Measurements from ENCODE around the gene XPA. TPM values are rescaled to one million over a fixed set of nuclear protein-coding genes. Genes with fewer than 3 reads are reported as not detected.

The XPA gene
- total RNA-seq, 6 donors from 2014 or later: 10.4 to 26.8 (median 11.5) TPM

DNA sequence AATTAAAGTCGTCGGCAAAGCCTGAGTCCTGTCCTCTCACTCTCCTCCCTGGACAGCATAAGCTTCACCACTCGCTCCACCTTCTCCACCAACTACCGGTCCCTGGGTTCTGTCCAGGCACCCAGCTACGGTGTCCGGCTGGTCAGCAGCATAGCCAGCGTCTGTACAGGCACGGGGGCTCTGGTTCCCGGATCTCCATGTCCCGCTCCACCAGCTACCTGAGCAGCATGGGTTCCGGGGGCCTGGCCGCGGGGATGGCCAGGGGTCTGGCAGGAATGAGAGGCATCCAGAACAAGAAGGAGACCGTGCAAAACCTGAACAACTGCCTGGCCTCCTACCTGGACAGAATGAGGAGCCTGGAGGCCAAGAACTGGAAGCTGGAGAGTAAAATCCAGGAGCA lies 1.7 kb upstream of the XPA start:
- DNase-seq (peak in 1 of 2 donors; percentile 71), ATAC-seq (ENCODE audit: low FRiP score in 2 of 2) (no peak)
- WGBS, 2 donors: 83 to 99% methylated on average over 14 of the region's 14 CpGs
- Histone ChIP-seq H3K27ac (no peak overlapping the region), H3K9me3 (no peaks in the 10 kb centered on the region), H3K4me1 (peaks cover 21 to 30% (median 23%) of the 10 kb centered on the region in 4 donors), H3K36me3 (no peaks in the 10 kb centered on the region), H3K27me3 (no peaks in the 10 kb centered on the region), H3K4me3 (no peak overlapping the region)
- TF ChIP-seq EP300 (IDR thresholded peaks at IDR 0.05) (no peak), POLR2A (IDR thresholded peaks at IDR 0.05) (no peak), POLR2AphosphoS5 (IDR thresholded peaks at IDR 0.05) (no peak)
- TF ChIP-seq, protein P1, sequence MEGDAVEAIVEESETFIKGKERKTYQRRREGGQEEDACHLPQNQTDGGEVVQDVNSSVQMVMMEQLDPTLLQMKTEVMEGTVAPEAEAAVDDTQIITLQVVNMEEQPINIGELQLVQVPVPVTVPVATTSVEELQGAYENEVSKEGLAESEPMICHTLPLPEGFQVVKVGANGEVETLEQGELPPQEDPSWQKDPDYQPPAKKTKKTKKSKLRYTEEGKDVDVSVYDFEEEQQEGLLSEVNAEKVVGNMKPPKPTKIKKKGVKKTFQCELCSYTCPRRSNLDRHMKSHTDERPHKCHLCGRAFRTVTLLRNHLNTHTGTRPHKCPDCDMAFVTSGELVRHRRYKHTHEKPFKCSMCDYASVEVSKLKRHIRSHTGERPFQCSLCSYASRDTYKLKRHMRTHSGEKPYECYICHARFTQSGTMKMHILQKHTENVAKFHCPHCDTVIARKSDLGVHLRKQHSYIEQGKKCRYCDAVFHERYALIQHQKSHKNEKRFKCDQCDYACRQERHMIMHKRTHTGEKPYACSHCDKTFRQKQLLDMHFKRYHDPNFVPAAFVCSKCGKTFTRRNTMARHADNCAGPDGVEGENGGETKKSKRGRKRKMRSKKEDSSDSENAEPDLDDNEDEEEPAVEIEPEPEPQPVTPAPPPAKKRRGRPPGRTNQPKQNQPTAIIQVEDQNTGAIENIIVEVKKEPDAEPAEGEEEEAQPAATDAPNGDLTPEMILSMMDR (IDR thresholded peaks at IDR 0.05): no peak

DNA sequence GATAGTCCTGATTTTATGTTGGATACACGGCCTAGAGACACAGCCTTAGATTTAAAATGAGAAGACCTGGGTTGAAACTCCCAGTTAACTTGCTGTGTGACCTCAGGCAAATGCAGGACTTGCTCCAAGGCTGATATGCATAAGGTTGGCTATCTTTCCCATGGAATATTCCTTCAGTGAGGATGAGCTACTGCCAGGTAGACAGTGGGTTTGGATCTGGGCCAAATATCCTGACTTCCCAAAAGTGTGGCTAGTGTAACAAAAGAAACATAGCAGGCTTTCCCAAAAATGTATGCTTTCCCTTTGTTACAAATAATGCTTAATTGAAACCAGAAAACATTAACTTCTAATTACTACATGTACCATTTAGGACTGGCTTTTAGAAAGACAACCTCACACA lies 697 bp upstream of the XPA start:
- H3K4me3 ChIP-seq: peak overlapping the region in 2 of 4 donors; percentile 72 to 95
- DNase-seq (no peak), ATAC-seq (ENCODE audit: low FRiP score in 2 of 2) (no peak)
- H3K27me3 ChIP-seq: no peaks in the 10 kb centered on the region
- peaks cover 0 to 3% (median 0%) of the 10 kb centered on the region in 4 donors for H3K36me3 ChIP-seq
- H3K9me3 ChIP-seq: no peaks in the 10 kb centered on the region
- TF ChIP-seq, protein P1 (IDR thresholded peaks at IDR 0.05): no peak
- TF ChIP-seq POLR2AphosphoS5 (IDR thresholded peaks at IDR 0.05): no peak
- TF ChIP-seq POLR2A (IDR thresholded peaks at IDR 0.05): no peak
- no peak for TF ChIP-seq EP300 (IDR thresholded peaks at IDR 0.05)
- peak overlapping the region; percentile 87 to 97 (median 94) for H3K27ac ChIP-seq
- H3K4me1 ChIP-seq: peaks cover 21 to 30% (median 23%) of the 10 kb centered on the region in 4 donors
- 47 to 50% methylated on average over 1 of the region's 1 CpG for WGBS, 2 donors

DNA sequence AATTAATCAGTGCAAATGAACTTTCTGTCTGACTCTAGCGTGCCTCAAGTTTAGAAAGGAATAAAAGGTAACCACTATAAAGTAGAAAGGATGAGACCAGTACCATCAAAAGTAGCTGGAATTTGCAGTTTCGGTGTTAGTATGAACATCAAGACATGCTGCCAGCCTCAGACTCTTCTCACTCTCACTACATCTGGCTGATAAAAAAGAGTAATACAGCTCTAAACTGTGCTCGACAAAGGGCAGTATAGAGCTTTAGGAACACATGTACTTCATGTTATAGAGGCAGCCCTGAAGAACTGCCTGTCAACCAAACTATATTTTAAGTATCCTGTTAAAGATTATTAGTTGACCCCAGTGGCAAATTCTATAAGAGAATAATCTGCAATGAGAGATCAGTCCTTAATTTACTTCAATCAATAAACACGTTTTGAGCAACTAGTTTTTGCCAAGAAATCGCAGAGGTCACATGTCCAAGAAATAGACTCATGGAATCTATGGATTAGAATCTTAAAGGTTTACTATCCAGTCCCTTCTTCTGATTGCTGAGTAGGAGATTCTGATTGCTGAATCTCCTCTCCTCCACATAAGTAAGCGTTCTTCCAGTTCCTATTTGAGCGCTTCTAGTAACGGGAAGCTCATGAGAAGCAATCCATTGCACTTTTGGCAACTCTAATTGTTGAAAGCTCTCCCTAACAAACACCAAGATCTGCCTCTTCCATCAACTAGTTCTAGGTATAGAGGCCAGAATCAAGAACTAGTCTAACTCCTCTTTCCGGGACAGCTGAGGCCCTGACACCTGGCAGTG lies 941 bp downstream of the XPA start:
- Histone ChIP-seq H3K27ac (peak overlapping the region; percentile 87 to 97 (median 94)), H3K36me3 (peaks cover 0 to 15% (median 4%) of the 10 kb centered on the region in 4 donors), H3K27me3 (no peaks in the 10 kb centered on the region), H3K4me1 (peaks cover 21 to 30% (median 23%) of the 10 kb centered on the region in 4 donors), H3K9me3 (no peaks in the 10 kb centered on the region), H3K4me3 (peak overlapping the region; percentile 51 to 95 (median 82))
- DNase-seq (no peak), ATAC-seq (ENCODE audit: low FRiP score in 2 of 2) (peak in 1 of 2 donors; percentile 16)
- TF ChIP-seq, protein P1 (IDR thresholded peaks at IDR 0.05): no peak
- TF ChIP-seq POLR2AphosphoS5 (IDR thresholded peaks at IDR 0.05) (no peak), POLR2A (IDR thresholded peaks at IDR 0.05) (no peak), EP300 (IDR thresholded peaks at IDR 0.05) (no peak)
- WGBS, 2 donors: 21 to 25% methylated on average over 8 to 9 of the region's 9 CpGs

DNA sequence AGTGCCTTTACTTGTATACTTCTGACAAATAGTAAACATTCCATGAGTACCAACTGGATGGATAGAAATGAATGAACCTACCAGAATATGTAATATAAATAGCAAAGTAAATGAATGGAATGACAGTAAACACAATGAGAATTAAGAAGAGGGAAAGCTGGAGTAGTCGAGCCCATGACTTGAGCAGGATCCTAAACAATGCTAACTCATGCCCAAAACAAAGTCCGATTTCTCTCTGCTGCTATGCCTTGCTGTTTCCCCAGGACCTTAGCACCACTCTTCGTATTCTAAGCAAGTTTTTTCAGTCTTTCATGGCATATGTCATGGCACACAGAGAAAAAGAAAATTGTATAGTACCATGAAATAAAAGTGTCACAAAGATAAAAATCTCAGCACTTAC lies 1.8 kb downstream of the XPA start:
- Histone ChIP-seq H3K27ac (no peak overlapping the region), H3K9me3 (no peaks in the 10 kb centered on the region), H3K4me3 (peak overlapping the region in 1 of 4 donors; percentile 95), H3K36me3 (peaks cover 0 to 23% (median 8%) of the 10 kb centered on the region in 4 donors), H3K4me1 (peaks cover 21 to 30% (median 23%) of the 10 kb centered on the region in 4 donors), H3K27me3 (no peaks in the 10 kb centered on the region)
- no peak for ATAC-seq (ENCODE audit: low FRiP score in 2 of 2)
- WGBS, 2 donors: 75 to 79% methylated on average over 3 of the region's 3 CpGs
- TF ChIP-seq POLR2AphosphoS5 (IDR thresholded peaks at IDR 0.05): no peak
- TF ChIP-seq, protein P1 (IDR thresholded peaks at IDR 0.05): no peak
- TF ChIP-seq EP300 (IDR thresholded peaks at IDR 0.05): no peak
- no peak for TF ChIP-seq POLR2A (IDR thresholded peaks at IDR 0.05)
- no peak for DNase-seq
